HEK293 (cell line): ENCODE data around the gene ORC1.

ENCODE experiments used
- TF ChIP-seq, protein P1 (sequence below): fragments of 450-650 bp; formaldehyde crosslinking; IDR thresholded peaks from 2 replicates; pipeline ENCODE4 v1.5.1; 2017; ENCODE audit warnings: missing biosample characterization, missing genetic modification characterization
- TF ChIP-seq, protein P2 (sequence below): fragments of 450-650 bp; formaldehyde crosslinking; IDR thresholded peaks from 2 replicates; pipeline ENCODE4 v1.5.1; 2016; ENCODE audit warnings: missing biosample characterization, missing genetic modification characterization, low read depth

DNA sequence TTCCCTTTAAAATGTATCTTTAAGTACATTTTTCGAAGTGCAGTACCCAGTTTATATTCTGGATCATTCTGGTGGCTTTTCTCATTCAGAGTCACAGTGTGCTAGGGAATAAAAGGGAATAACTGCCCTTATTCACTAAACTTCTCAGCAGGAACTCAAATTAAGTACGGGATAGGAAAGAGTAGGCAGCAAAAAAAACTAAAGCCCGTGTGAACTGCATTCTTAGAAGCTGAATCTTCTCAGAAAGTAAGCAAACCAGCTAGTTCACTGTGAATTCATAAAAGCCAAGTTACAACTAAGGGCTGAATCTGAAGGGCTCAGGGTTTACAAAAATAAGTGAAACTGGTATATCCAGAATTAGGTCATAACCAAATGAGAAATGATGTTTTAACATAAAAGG, 22.1 kb upstream of the ORC1 start:
- TF ChIP-seq, protein P1, sequence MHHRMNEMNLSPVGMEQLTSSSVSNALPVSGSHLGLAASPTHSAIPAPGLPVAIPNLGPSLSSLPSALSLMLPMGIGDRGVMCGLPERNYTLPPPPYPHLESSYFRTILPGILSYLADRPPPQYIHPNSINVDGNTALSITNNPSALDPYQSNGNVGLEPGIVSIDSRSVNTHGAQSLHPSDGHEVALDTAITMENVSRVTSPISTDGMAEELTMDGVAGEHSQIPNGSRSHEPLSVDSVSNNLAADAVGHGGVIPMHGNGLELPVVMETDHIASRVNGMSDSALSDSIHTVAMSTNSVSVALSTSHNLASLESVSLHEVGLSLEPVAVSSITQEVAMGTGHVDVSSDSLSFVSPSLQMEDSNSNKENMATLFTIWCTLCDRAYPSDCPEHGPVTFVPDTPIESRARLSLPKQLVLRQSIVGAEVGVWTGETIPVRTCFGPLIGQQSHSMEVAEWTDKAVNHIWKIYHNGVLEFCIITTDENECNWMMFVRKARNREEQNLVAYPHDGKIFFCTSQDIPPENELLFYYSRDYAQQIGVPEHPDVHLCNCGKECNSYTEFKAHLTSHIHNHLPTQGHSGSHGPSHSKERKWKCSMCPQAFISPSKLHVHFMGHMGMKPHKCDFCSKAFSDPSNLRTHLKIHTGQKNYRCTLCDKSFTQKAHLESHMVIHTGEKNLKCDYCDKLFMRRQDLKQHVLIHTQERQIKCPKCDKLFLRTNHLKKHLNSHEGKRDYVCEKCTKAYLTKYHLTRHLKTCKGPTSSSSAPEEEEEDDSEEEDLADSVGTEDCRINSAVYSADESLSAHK (tag by site-specific recombination), result no peak
- TF ChIP-seq, protein P2, sequence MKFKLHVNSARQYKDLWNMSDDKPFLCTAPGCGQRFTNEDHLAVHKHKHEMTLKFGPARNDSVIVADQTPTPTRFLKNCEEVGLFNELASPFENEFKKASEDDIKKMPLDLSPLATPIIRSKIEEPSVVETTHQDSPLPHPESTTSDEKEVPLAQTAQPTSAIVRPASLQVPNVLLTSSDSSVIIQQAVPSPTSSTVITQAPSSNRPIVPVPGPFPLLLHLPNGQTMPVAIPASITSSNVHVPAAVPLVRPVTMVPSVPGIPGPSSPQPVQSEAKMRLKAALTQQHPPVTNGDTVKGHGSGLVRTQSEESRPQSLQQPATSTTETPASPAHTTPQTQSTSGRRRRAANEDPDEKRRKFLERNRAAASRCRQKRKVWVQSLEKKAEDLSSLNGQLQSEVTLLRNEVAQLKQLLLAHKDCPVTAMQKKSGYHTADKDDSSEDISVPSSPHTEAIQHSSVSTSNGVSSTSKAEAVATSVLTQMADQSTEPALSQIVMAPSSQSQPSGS (tag by site-specific recombination), result no peak
